ENCODE data around the gene C3orf20.

C3orf20 gene

DNA sequence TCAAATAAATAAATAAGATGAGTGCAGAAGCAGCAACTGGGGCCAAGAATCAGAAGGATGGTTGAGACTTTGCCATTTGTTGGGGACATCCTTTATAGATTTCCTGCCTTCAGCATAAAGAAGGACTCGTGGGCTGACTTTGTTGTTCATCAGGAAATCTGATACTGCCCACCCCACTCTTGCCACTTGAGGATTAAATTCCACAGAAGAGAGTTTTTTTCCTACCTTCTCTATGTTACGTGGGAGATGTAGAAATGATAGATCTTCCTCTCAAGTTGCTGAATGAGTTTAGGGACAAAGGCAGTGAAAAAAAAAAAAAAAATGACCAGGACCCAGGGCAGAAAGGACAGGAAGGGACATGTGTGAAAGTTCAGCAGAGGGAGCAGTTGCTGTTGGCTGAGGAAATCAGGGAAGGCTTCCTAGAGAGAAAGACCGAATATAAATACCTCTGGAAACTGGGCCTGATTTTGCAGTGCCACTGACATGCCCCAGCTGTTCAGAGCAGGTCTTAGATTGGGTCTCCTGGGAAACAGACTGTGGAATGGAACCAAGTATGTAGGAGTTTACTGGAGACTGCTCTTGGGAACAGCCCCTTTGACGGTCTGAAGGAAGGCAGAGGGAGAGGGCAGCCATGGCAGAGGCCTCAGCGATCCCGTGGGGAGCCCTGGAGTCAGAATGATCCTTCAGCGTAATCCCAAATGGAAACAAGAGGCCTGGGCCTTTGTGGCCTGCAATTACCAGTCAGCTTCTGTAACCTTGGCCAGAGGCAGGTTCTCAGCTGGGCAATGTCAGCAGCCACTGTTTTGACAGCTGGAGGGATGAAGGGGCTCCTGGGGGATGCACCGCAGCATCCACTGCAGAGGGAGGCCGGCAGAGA lies 50.9 kb downstream of the C3orf20 start:
- Histone ChIP-seq H2AFZ (ENCODE audit: low read depth) (no peak overlapping the region), H3K27ac (no peak overlapping the region), H4K20me1 (ENCODE audit: insufficient read depth) (no peaks in the 10 kb centered on the region), H3K4me2 (no peak overlapping the region), H3K4me3 (IDR thresholded peaks at IDR 0.05; ENCODE audit: insufficient read depth, low read depth, low read length) (no peak overlapping the region), H3K9ac (no peak overlapping the region), H3K36me3 (ENCODE audit: insufficient read depth) (no peaks in the 10 kb centered on the region), H3K79me2 (ENCODE audit: insufficient read depth, low read depth) (no peaks in the 10 kb centered on the region), H3K27me3 (ENCODE audit: insufficient read depth, low read depth) (no peaks in the 10 kb centered on the region), H3K4me1 (ENCODE audit: low read depth, poor library complexity, severe bottlenecking) (no peaks in the 10 kb centered on the region)
- TF ChIP-seq, protein P1, sequence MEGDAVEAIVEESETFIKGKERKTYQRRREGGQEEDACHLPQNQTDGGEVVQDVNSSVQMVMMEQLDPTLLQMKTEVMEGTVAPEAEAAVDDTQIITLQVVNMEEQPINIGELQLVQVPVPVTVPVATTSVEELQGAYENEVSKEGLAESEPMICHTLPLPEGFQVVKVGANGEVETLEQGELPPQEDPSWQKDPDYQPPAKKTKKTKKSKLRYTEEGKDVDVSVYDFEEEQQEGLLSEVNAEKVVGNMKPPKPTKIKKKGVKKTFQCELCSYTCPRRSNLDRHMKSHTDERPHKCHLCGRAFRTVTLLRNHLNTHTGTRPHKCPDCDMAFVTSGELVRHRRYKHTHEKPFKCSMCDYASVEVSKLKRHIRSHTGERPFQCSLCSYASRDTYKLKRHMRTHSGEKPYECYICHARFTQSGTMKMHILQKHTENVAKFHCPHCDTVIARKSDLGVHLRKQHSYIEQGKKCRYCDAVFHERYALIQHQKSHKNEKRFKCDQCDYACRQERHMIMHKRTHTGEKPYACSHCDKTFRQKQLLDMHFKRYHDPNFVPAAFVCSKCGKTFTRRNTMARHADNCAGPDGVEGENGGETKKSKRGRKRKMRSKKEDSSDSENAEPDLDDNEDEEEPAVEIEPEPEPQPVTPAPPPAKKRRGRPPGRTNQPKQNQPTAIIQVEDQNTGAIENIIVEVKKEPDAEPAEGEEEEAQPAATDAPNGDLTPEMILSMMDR (conservative IDR thresholded peaks at IDR 0.05; ENCODE audit: low read depth, low read length), result no peak

DNA sequence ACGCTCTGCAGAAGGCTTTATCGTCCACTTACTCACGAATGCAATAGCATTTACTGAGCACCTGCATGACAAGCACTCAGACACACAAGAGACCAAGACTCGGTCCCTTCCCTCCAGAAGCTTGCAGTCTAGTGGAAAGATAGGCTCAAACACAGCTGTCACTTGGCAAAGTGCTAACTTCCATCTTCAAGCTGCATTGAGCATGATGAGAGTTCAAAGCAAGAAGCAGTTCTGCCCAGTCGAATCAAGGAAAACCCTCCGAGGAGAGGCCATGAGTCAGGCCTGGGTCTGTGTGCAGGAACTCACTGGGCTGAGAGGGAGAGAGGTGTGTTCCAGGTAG lies 51.5 kb downstream of the C3orf20 start:
- Histone ChIP-seq H3K4me1 (ENCODE audit: low read depth, poor library complexity, severe bottlenecking) (no peaks in the 10 kb centered on the region), H3K27ac (no peak overlapping the region), H3K36me3 (ENCODE audit: insufficient read depth) (no peaks in the 10 kb centered on the region), H3K79me2 (ENCODE audit: insufficient read depth, low read depth) (no peaks in the 10 kb centered on the region), H4K20me1 (ENCODE audit: insufficient read depth) (no peaks in the 10 kb centered on the region), H3K4me2 (no peak overlapping the region), H3K4me3 (IDR thresholded peaks at IDR 0.05; ENCODE audit: insufficient read depth, low read depth, low read length) (no peak overlapping the region), H3K27me3 (ENCODE audit: insufficient read depth, low read depth) (no peaks in the 10 kb centered on the region), H2AFZ (ENCODE audit: low read depth) (no peak overlapping the region), H3K9ac (no peak overlapping the region)
- TF ChIP-seq, protein P1 (conservative IDR thresholded peaks at IDR 0.05; ENCODE audit: low read depth, low read length), result no peak

DNA sequence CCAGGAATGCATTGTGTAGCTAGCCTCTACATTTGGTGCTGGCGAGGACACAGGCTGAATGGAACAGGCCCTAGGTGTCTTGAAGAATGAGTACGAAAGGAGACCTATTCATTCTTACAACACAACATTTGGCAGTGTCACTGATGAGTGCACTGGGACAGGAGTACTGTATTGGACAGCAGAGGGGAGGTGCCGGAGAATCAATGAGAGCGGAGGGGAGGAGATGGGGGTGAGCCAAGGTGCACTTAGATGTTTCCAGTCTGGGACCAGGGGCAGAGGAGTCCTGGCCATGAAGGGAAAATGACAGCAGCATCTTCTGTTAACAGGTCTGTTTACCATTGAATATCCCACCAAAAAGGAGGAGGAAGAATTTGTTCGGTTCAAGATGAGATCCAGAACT lies 53.2 kb downstream of the C3orf20 start:
- Histone ChIP-seq H3K27me3 (ENCODE audit: insufficient read depth, low read depth) (no peaks in the 10 kb centered on the region), H3K36me3 (ENCODE audit: insufficient read depth) (no peaks in the 10 kb centered on the region), H3K9ac (no peak overlapping the region), H3K27ac (no peak overlapping the region), H2AFZ (ENCODE audit: low read depth) (no peak overlapping the region), H3K4me2 (no peak overlapping the region), H3K4me3 (IDR thresholded peaks at IDR 0.05; ENCODE audit: insufficient read depth, low read depth, low read length) (no peak overlapping the region), H3K4me1 (ENCODE audit: low read depth, poor library complexity, severe bottlenecking) (no peaks in the 10 kb centered on the region), H3K79me2 (ENCODE audit: insufficient read depth, low read depth) (no peaks in the 10 kb centered on the region), H4K20me1 (ENCODE audit: insufficient read depth) (no peaks in the 10 kb centered on the region)
- TF ChIP-seq, protein P1 (conservative IDR thresholded peaks at IDR 0.05; ENCODE audit: low read depth, low read length), result no peak

- no peaks in the 10 kb centered on the region for H3K79me2 ChIP-seq (ENCODE audit: insufficient read depth, low read depth)
- no peak overlapping the region for H3K4me3 ChIP-seq (IDR thresholded peaks at IDR 0.05; ENCODE audit: insufficient read depth, low read depth, low read length)
- H2AFZ ChIP-seq (ENCODE audit: low read depth), result no peak overlapping the region
- no peaks in the 10 kb centered on the region for H4K20me1 ChIP-seq (ENCODE audit: insufficient read depth)
- H3K4me2 ChIP-seq, result no peak overlapping the region
- H3K36me3 ChIP-seq (ENCODE audit: insufficient read depth), result no peaks in the 10 kb centered on the region
- H3K4me1 ChIP-seq (ENCODE audit: low read depth, poor library complexity, severe bottlenecking), result no peaks in the 10 kb centered on the region
- H3K27me3 ChIP-seq (ENCODE audit: insufficient read depth, low read depth), result no peaks in the 10 kb centered on the region
- no peak overlapping the region for H3K27ac ChIP-seq
- TF ChIP-seq, protein P1 (conservative IDR thresholded peaks at IDR 0.05; ENCODE audit: low read depth, low read length), result no peak
- H3K9ac ChIP-seq, result no peak overlapping the region
Observed at GRCh38 chr3:14730703-14731382, 55.9 kb downstream of the C3orf20 start.
